IPS-20b (cell line): ENCODE results near the gene TMEM74B.
A peak's percentile ranks its signal among the peaks of the same experiment; 100 is the strongest.
"Not testable (repeated sequence)": the region's sequence is repeated elsewhere in the genome, so short reads cannot be mapped to it uniquely, and the experiment has no call there.

Experiments
- H3K27ac ChIP-seq: one replicate; pipeline ENCODE4 v1.5.1; 2013; ENCODE audit warnings: low read length
- H3K27me3 ChIP-seq: 2 replicates; pipeline ENCODE4 v1.6.1; 2013; ENCODE audit warnings: mild to moderate bottlenecking, low read length, inconsistent platforms; ENCODE audit not compliant: insufficient read depth
- H3K36me3 ChIP-seq: 2 replicates; pipeline ENCODE4 v1.6.1; 2013; ENCODE audit warnings: low read depth, mild to moderate bottlenecking, inconsistent platforms, low read length, moderate library complexity; ENCODE audit not compliant: insufficient read depth
- H3K4me1 ChIP-seq: 2 replicates; pipeline ENCODE4 v1.6.1; 2013; ENCODE audit warnings: mild to moderate bottlenecking, control low read depth, inconsistent platforms, low read length, moderate library complexity; ENCODE audit not compliant: insufficient read depth
- H3K4me3 ChIP-seq: 2 replicates; pipeline ENCODE4 v1.5.1; 2013; ENCODE audit warnings: mild to moderate bottlenecking, low read length, inconsistent platforms
- H3K9ac ChIP-seq: 2 replicates; pipeline ENCODE4 v1.6.1; 2013; ENCODE audit warnings: low read depth, mild to moderate bottlenecking, inconsistent platforms, low read length, moderate library complexity
- H3K9me3 ChIP-seq: 2 replicates; pipeline ENCODE4 v1.6.1; 2013; ENCODE audit warnings: mild to moderate bottlenecking, low read depth, low read length, inconsistent platforms; ENCODE audit not compliant: insufficient read depth

Gene TMEM74B

GRCh38 chr20:1184638-1185315 is at the start of gene TMEM74B:
TMEM74B (minus strand) TSS chr20:1184981; CDS start chr20:1183801, 1,180 bp downstream.
- Histone ChIP-seq H3K27ac (no peak within 1 kb of the TSS), H3K4me1 (peaks cover 8% of the 10 kb centered on the region; the same call in 1 of the 2 replicates), H3K4me3 (peak within 1 kb of the TSS; percentile 60), H3K9ac (no peak within 1 kb of the TSS), H3K9me3 (no peaks in the 10 kb centered on the region), H3K27me3 (peaks cover 53% of the 10 kb centered on the region), H3K36me3 (no peaks in the 10 kb centered on the region)

GRCh38 chr20:1232286-1233111 is 47.7 kb upstream of the TMEM74B start:
- H3K9me3 ChIP-seq: no peaks in the 10 kb centered on the region
- no peak overlapping the region for H3K4me3 ChIP-seq
- H3K36me3 ChIP-seq: no peaks in the 10 kb centered on the region
- H3K4me1 ChIP-seq: no peaks in the 10 kb centered on the region
- H3K9ac ChIP-seq: no peak overlapping the region
- peaks cover 36% of the 10 kb centered on the region for H3K27me3 ChIP-seq
- no peak overlapping the region for H3K27ac ChIP-seq

GRCh38 chr20:1229541-1229940 is 44.8 kb upstream of the TMEM74B start:
- Histone ChIP-seq H3K27me3 (peaks cover 54% of the 10 kb centered on the region), H3K4me1 (no peaks in the 10 kb centered on the region), H3K4me3 (no peak overlapping the region), H3K9ac (no peak overlapping the region), H3K9me3 (no peaks in the 10 kb centered on the region), H3K27ac (no peak overlapping the region), H3K36me3 (no peaks in the 10 kb centered on the region)

- Histone ChIP-seq H3K27me3 (peaks cover 54% of the 10 kb centered on the region), H3K36me3 (no peaks in the 10 kb centered on the region), H3K4me1 (no peaks in the 10 kb centered on the region), H3K4me3 (peak within 1 kb of the TSS; percentile 75), H3K9me3 (no peaks in the 10 kb centered on the region), H3K27ac (no peak within 1 kb of the TSS), H3K9ac (peak within 1 kb of the TSS; percentile 66; the same call in 1 of the 2 replicates)
Measured at GRCh38 chr20:1225783-1226654, 41.2 kb upstream of the TMEM74B start, which contains the start of gene RAD21L1. RAD21L1 (plus strand) TSS chr20:1226044; CDS start chr20:1228454, 2,410 bp downstream.

- no peaks in the 10 kb centered on the region for H3K9me3 ChIP-seq
- no peaks in the 10 kb centered on the region for H3K4me1 ChIP-seq
- no peak overlapping the region for H3K27ac ChIP-seq
- H3K4me3 ChIP-seq: peak overlapping the region; percentile 73
- peaks cover 51% of the 10 kb centered on the region for H3K27me3 ChIP-seq
- H3K9ac ChIP-seq: no peak overlapping the region; the same call in 1 of the 2 replicates
- no peaks in the 10 kb centered on the region for H3K36me3 ChIP-seq
Measured at GRCh38 chr20:1225263-1225782, 40.5 kb upstream of the TMEM74B start.

- Histone ChIP-seq H3K27me3 (peaks cover 42% of the 10 kb centered on the region), H3K27ac (no peak overlapping the region), H3K9me3 (no peaks in the 10 kb centered on the region), H3K4me1 (no peaks in the 10 kb centered on the region), H3K36me3 (no peaks in the 10 kb centered on the region), H3K9ac (no peak overlapping the region), H3K4me3 (no peak overlapping the region)
Measured at GRCh38 chr20:1224205-1224890, 39.6 kb upstream of the TMEM74B start.

- H3K9ac ChIP-seq, H3K9me3 ChIP-seq, H3K27ac ChIP-seq, H3K4me3 ChIP-seq, H3K4me1 ChIP-seq, H3K36me3 ChIP-seq: not testable (repeated sequence)
- H3K27me3 ChIP-seq: peaks cover 26% of the 10 kb centered on the region
Measured at GRCh38 chr20:1222750-1223149, 38.0 kb upstream of the TMEM74B start.

GRCh38 chr20:1216527-1217427 is 32.0 kb upstream of the TMEM74B start:
- not testable (repeated sequence) for H3K4me1 ChIP-seq, H3K9me3 ChIP-seq, H3K9ac ChIP-seq, H3K36me3 ChIP-seq, H3K27ac ChIP-seq, H3K4me3 ChIP-seq
- H3K27me3 ChIP-seq: peaks cover 16% of the 10 kb centered on the region

- Histone ChIP-seq H3K9ac (no peak overlapping the region), H3K36me3 (no peaks in the 10 kb centered on the region), H3K27me3 (peaks cover 17% of the 10 kb centered on the region), H3K9me3 (no peaks in the 10 kb centered on the region), H3K4me3 (no peak overlapping the region), H3K27ac (no peak overlapping the region), H3K4me1 (peaks cover 7% of the 10 kb centered on the region; the same call in 1 of the 2 replicates)
Measured at GRCh38 chr20:1215386-1216170, 30.8 kb upstream of the TMEM74B start.
